GM12801 (cell line): Measurements from ENCODE around the gene LCE1A.

ENCODE experiments used
- CTCF ChIP-seq: IDR thresholded peaks from one replicate; pipeline ENCODE4 v1.5.1; 2011; ENCODE audit warnings: control low read depth; ENCODE audit not compliant: insufficient read length; ENCODE audit errors: extremely low read depth

Gene LCE1A

GRCh38 chr1:152869808-152870419 lies 42.6 kb downstream of the LCE1A start:
- TF ChIP-seq CTCF, result no peak

GRCh38 chr1:152870831-152871730 lies 43.8 kb downstream of the LCE1A start:
- TF ChIP-seq CTCF, result no peak

- TF ChIP-seq CTCF, result no peak
Observed at GRCh38 chr1:152871731-152872126, 44.5 kb downstream of the LCE1A start.

- no peak for TF ChIP-seq CTCF
Observed at GRCh38 chr1:152873495-152873894, 46.2 kb downstream of the LCE1A start.

- TF ChIP-seq CTCF, result no peak
Observed at GRCh38 chr1:152876827-152877226, 49.6 kb downstream of the LCE1A start.
